DMS114 treated with DMSO at 0.1 percent for 48 hours (cell line): ENCODE data around the gene EME2.
"Not testable (repeated sequence)": the region's sequence is repeated elsewhere in the genome, so short reads cannot be mapped to it uniquely, and the experiment has no call there.

Source experiments
- DNase-seq: peaks from one replicate; lab custom pipeline; 2025; ENCODE audit not compliant: unreplicated experiment; lab: John Stamatoyannopoulos, UW

EME2 gene

GRCh38 chr16:1790611-1791255, 18.1 kb downstream of the EME2 start:
- no peak for DNase-seq

- no peak for DNase-seq
Observed at GRCh38 chr16:1791256-1791942, 18.8 kb downstream of the EME2 start.

GRCh38 chr16:1791943-1792812, 19.6 kb downstream of the EME2 start:
- no peak for DNase-seq

GRCh38 chr16:1792836-1793577, 20.4 kb downstream of the EME2 start:
- DNase-seq = no peak

GRCh38 chr16:1793578-1794220, 21.1 kb downstream of the EME2 start, which contains the start of gene IGFALS:
TSS of gene IGFALS (minus strand) at chr16:1793705. CDS start at chr16:1793652, 53 bp downstream.
- no peak for DNase-seq

GRCh38 chr16:1794221-1794871, 21.7 kb downstream of the EME2 start:
- DNase-seq = no peak

GRCh38 chr16:1794908-1795666, 22.5 kb downstream of the EME2 start:
- no peak for DNase-seq

- DNase-seq = not testable (repeated sequence)
Observed at GRCh38 chr16:1799263-1799662, 26.7 kb downstream of the EME2 start.

GRCh38 chr16:1800701-1801100, 28.1 kb downstream of the EME2 start:
- DNase-seq = no peak

- no peak for DNase-seq
Observed at GRCh38 chr16:1807626-1808025, 35.0 kb downstream of the EME2 start.

- no peak for DNase-seq
Observed at GRCh38 chr16:1808691-1809090, 36.1 kb downstream of the EME2 start.

- no peak for DNase-seq
Observed at GRCh38 chr16:1809281-1809801, 36.7 kb downstream of the EME2 start.

GRCh38 chr16:1810106-1810505, 37.5 kb downstream of the EME2 start:
- no peak for DNase-seq

- no peak for DNase-seq
Observed at GRCh38 chr16:1810536-1810935, 37.9 kb downstream of the EME2 start.

GRCh38 chr16:1812732-1813163, 40.1 kb downstream of the EME2 start:
- peak; percentile 31 for DNase-seq

GRCh38 chr16:1815461-1815860, 42.9 kb downstream of the EME2 start:
- no peak for DNase-seq

GRCh38 chr16:1816396-1817275, 44.0 kb downstream of the EME2 start:
- no peak for DNase-seq

- DNase-seq = no peak
Observed at GRCh38 chr16:1817276-1817589, 44.6 kb downstream of the EME2 start.
